Glutamatergic neuron (in vitro differentiated cells): ENCODE data around the gene CEP19. TPM values are rescaled to one million over a fixed set of nuclear protein-coding genes. Genes with fewer than 3 reads are reported as not detected.

ENCODE experiments used
- DNase-seq: peaks from one replicate; pipeline ENCODE4 v3.0.0; 2022
- H3K27ac Mint-ChIP-seq: one replicate; pipeline ENCODE4 v1.8.0; 2020; ENCODE audit warnings: mild to moderate bottlenecking, mixed read lengths, inconsistent platforms; ENCODE audit not compliant: unreplicated experiment
- H3K27me3 Mint-ChIP-seq: one replicate; pipeline ENCODE4 v1.8.0; 2020; ENCODE audit warnings: mild to moderate bottlenecking, moderate library complexity, mixed read lengths, inconsistent platforms; ENCODE audit not compliant: unreplicated experiment
- H3K36me3 Mint-ChIP-seq: one replicate; pipeline ENCODE4 v1.8.0; 2020; ENCODE audit warnings: mild to moderate bottlenecking, mixed read lengths, inconsistent platforms; ENCODE audit not compliant: unreplicated experiment
- H3K4me1 Mint-ChIP-seq: one replicate; pipeline ENCODE4 v1.8.0; 2020; ENCODE audit warnings: mild to moderate bottlenecking, low read depth, mixed read lengths, inconsistent platforms; ENCODE audit not compliant: unreplicated experiment
- H3K4me3 Mint-ChIP-seq: one replicate; pipeline ENCODE4 v1.8.0; 2020; ENCODE audit warnings: mild to moderate bottlenecking, mixed read lengths, inconsistent platforms; ENCODE audit not compliant: unreplicated experiment
- H3K9me3 Mint-ChIP-seq: one replicate; pipeline ENCODE4 v1.8.0; 2020; ENCODE audit warnings: mild to moderate bottlenecking, moderate library complexity, mixed read lengths, inconsistent platforms; ENCODE audit not compliant: unreplicated experiment
- total RNA-seq: library from RNA; stranded (reverse); fragmentation: NEBNext Ultra II Directional; extraction: Animal tissue kit (Norgen Biotek cat#: 25700); gene quantifications from one replicate; pipeline ENCODE4 v1.2.1, GENCODE V29; 2021; ENCODE audit not compliant: unreplicated experiment
- TF ChIP-seq, protein P1 (sequence below): fragments of 200-600 bp; sonication (generic); IDR thresholded peaks from one replicate; pipeline ENCODE4 v1.5.0; 2021; ENCODE audit not compliant: partially characterized antibody, unreplicated experiment

CEP19 gene
- total RNA-seq, 1 donor from 2014 or later: 3.3 TPM

DNA sequence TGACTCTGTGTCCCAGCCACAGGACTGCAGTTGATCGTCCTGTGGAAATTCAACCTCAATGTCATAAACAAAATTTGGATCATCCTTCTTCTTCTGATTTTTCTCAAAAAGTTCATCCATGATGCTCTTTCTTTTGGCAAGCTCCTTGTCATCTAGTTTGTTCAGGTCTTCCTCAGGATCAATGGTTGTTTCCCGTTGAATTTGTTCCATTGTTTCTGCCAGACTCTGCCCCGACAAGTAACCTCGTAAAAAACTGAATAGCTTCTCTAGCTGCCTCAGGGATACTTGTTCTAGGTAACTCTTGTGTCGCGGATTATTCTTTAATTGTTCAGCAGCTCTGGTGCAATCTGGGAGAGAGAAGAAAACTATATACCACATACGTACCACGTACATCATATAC lies 4.5 kb downstream of the CEP19 start:
- no peak overlapping the region for H3K4me3 Mint-ChIP-seq
- H3K9me3 Mint-ChIP-seq: no peaks in the 10 kb centered on the region
- no peaks in the 10 kb centered on the region for H3K36me3 Mint-ChIP-seq
- no peak overlapping the region for H3K27ac Mint-ChIP-seq
- TF ChIP-seq, protein P1, sequence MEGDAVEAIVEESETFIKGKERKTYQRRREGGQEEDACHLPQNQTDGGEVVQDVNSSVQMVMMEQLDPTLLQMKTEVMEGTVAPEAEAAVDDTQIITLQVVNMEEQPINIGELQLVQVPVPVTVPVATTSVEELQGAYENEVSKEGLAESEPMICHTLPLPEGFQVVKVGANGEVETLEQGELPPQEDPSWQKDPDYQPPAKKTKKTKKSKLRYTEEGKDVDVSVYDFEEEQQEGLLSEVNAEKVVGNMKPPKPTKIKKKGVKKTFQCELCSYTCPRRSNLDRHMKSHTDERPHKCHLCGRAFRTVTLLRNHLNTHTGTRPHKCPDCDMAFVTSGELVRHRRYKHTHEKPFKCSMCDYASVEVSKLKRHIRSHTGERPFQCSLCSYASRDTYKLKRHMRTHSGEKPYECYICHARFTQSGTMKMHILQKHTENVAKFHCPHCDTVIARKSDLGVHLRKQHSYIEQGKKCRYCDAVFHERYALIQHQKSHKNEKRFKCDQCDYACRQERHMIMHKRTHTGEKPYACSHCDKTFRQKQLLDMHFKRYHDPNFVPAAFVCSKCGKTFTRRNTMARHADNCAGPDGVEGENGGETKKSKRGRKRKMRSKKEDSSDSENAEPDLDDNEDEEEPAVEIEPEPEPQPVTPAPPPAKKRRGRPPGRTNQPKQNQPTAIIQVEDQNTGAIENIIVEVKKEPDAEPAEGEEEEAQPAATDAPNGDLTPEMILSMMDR: no peak
- no peak for DNase-seq
- H3K27me3 Mint-ChIP-seq: no peaks in the 10 kb centered on the region
- peaks cover 3% of the 10 kb centered on the region for H3K4me1 Mint-ChIP-seq

DNA sequence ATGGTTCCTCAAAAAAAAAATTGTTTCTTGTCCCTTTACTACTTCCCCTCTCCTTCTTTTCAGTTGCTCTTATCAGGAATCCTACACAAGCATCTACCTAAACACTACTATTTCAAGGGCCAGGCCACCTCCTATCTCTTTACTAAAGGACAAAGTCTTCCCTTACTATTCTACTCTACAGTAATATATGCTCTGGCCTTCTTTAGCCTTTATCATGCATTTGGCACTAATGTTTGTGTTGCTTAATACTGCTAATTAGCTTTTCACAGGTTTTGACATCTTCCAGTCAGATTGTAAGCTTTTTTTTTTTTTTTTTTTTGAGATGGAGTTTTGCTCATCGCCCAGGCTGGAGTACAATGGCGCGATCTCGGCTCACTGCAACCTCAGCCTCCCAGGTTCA lies 5.3 kb downstream of the CEP19 start:
- Mint-ChIP-seq H3K36me3 (no peaks in the 10 kb centered on the region), H3K4me1 (peaks cover 5% of the 10 kb centered on the region), H3K27me3 (no peaks in the 10 kb centered on the region), H3K27ac (no peak overlapping the region), H3K4me3 (no peak overlapping the region), H3K9me3 (no peaks in the 10 kb centered on the region)
- no peak for DNase-seq
- TF ChIP-seq, protein P1: no peak

DNA sequence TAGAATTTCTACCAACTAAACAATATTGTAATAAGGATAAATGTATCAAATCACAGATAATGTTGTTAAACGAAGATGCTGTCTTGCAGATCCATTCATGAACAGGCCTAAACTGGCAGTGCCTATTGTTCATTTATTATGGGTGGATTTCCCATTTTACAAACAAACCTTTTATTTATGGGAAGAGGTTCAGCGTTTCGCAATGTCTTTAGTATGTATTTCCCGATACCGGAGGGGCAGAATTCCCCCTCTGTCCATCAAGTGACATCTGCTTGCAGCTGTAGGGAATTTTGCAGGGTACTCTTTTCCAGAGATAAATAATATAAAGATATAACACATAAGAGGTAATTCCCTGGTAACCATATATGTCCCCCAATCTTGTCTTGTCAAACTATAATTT lies 5.7 kb downstream of the CEP19 start:
- Mint-ChIP-seq H3K4me3 (no peak overlapping the region), H3K27me3 (no peaks in the 10 kb centered on the region), H3K36me3 (no peaks in the 10 kb centered on the region), H3K4me1 (peaks cover 2% of the 10 kb centered on the region), H3K27ac (no peak overlapping the region), H3K9me3 (no peaks in the 10 kb centered on the region)
- TF ChIP-seq, protein P1: no peak
- no peak for DNase-seq

DNA sequence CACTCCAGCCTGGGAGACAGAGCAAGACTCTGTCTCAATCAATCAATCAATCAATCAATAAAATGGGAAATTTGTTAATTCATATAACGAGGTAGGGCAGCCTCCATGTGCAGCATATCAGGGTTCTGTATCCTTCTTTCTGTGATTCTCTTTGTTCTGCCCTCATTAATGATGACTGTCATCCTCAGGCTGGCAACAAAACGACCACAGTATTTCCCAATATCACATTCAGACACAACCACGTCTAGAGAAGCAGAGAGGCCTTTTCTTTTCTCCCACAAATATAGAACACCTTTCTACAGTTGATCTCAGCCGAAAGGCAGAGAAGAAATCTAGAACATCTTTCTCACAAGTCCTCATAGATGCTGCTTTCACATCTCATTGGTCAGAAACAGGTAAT lies 11.2 kb downstream of the CEP19 start:
- no peak for DNase-seq
- TF ChIP-seq, protein P1: no peak
- no peak overlapping the region for H3K4me3 Mint-ChIP-seq
- H3K36me3 Mint-ChIP-seq: no peaks in the 10 kb centered on the region
- no peak overlapping the region for H3K27ac Mint-ChIP-seq
- H3K27me3 Mint-ChIP-seq: peaks cover 3% of the 10 kb centered on the region
- no peaks in the 10 kb centered on the region for H3K9me3 Mint-ChIP-seq
- peaks cover 2% of the 10 kb centered on the region for H3K4me1 Mint-ChIP-seq

DNA sequence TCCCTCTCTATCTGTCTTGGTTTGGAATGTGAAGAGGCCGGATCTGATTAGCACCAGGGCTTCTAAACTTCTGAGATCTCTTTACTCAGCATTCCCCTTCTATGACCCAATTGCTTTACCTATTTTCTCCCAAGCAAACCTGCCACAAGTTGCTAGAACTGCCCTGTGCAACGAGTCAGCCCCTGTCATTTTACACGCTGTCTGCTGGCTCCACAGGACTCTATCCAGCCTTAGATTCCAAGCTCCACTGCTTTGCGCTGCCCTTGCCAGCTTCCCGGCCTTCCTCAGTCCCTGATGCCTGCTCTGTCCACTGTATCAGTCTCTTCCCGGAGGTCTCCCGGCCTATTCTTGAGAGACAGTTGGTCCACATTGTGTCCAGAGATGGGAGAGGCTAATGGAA lies 12.3 kb downstream of the CEP19 start:
- DNase-seq: no peak
- TF ChIP-seq, protein P1: no peak
- Mint-ChIP-seq H3K9me3 (no peaks in the 10 kb centered on the region), H3K27ac (no peak overlapping the region), H3K4me1 (peaks cover 2% of the 10 kb centered on the region), H3K36me3 (no peaks in the 10 kb centered on the region), H3K4me3 (no peak overlapping the region), H3K27me3 (peaks cover 3% of the 10 kb centered on the region)
